Panc1 (cell line): ENCODE results near the gene APMAP. TPM values are rescaled to one million over a fixed set of nuclear protein-coding genes. Genes with fewer than 3 reads are reported as not detected.
A peak's percentile ranks its signal among the peaks of the same experiment; 100 is the strongest.

Source experiments
- ATAC-seq: fragments of 200-7000 bp; cut with Tn5 transposase; 2 replicates; pipeline ENCODE4 v1.9.1; 2020; ENCODE audit warnings: mild to moderate bottlenecking, moderate library complexity
- BruUV-seq: library from RNA; stranded (reverse); fragments of 400-500 nt; replicated peaks from 2 replicates; lab custom pipeline; 2021; lab: Mats Ljungman, UMichigan
- CTCF ChIA-PET: fragments of 300-600 bp; sonication (Branson Sonifier 250); formaldehyde crosslinking; loops from one replicate; lab custom pipeline; 2022; ENCODE audit warnings: antibody characterized with exemption; lab: Charles Lee
- POLR2A ChIA-PET: fragments of 300-600 bp; sonication (Branson Sonifier 250); formaldehyde crosslinking; loops from one replicate; lab custom pipeline; 2022; ENCODE audit warnings: antibody characterized with exemption; lab: Charles Lee
- DNase-seq: peaks from one replicate; pipeline ENCODE4 v3.0.0-alpha.2; 2010; ENCODE audit warnings: low read depth, low spot score
- H3K27ac ChIP-seq: 2 replicates; pipeline ENCODE4 v1.5.1; 2011; ENCODE audit warnings: mild to moderate bottlenecking, low read length, inconsistent platforms
- H3K27me3 ChIP-seq: fragments of 200-500 bp; sonication (Bioruptor generic); 2 replicates; pipeline ENCODE4 v1.6.0; 2014; ENCODE audit warnings: low read length, inconsistent platforms; ENCODE audit not compliant: control insufficient read depth, insufficient read depth
- H3K36me3 ChIP-seq: fragments of 200-500 bp; sonication (Bioruptor generic); 2 replicates; pipeline ENCODE4 v1.5.1; 2014; ENCODE audit warnings: inconsistent platforms, mild to moderate bottlenecking, low read length, moderate library complexity; ENCODE audit not compliant: control insufficient read depth, insufficient read depth
- H3K4me1 ChIP-seq: 2 replicates; pipeline ENCODE4 v1.5.1; 2011; ENCODE audit warnings: inconsistent platforms, mild to moderate bottlenecking, low read length, moderate library complexity; ENCODE audit not compliant: control insufficient read depth, insufficient read depth
- H3K4me3 ChIP-seq, 2 experiments: 2 replicates each; pipeline ENCODE4 v1.5.1; 2011 to 2012; ENCODE audit warnings: low read depth in 2 of 2, low read length in 2 of 2, mild to moderate bottlenecking in 2 of 2, inconsistent platforms in 1 of 2, moderate library complexity in 1 of 2
- H3K9me3 ChIP-seq: fragments of 200-500 bp; sonication (Bioruptor generic); 2 replicates; pipeline ENCODE4 v1.5.1; 2014; ENCODE audit warnings: low read depth, mild to moderate bottlenecking, inconsistent platforms, low read length, moderate library complexity; ENCODE audit not compliant: control insufficient read depth, insufficient read depth
- POLR2AphosphoS5 ChIP-seq: IDR thresholded peaks from 2 replicates; pipeline ENCODE4 v1.6.1; 2012; ENCODE audit warnings: mild to moderate bottlenecking, low read depth, low read length, moderate library complexity
- SIN3A ChIP-seq: IDR thresholded peaks from 2 replicates; pipeline ENCODE4 v1.6.1; 2012; ENCODE audit warnings: low read depth, mild to moderate bottlenecking, low read length, moderate library complexity, borderline replicate concordance; ENCODE audit not compliant: insufficient read depth
- TCF7L2 ChIP-seq: IDR thresholded peaks from 2 replicates; pipeline ENCODE4 v1.6.1; 2011; ENCODE audit warnings: mild to moderate bottlenecking, low read depth, low read length, inconsistent platforms
- in situ Hi-C: cut with HindIII; loops from 2 replicates; pipeline ENCODE4 v1.10.0; 2016; ENCODE audit warnings: low sequenced_read_pairs, low pct_unique_long_range_greater_than_20kb
- intact Hi-C: fragments of 100-400 bp; cut with micrococcal nuclease; formaldehyde crosslinking; loops from one replicate; pipeline ENCODE4 v1.10.0; 2022; ENCODE audit not compliant: unreplicated experiment
- total RNA-seq: library from RNA; stranded (reverse); gene quantifications from one replicate; pipeline ENCODE4 v1.2.1, GENCODE V29; 2021; ENCODE audit not compliant: unreplicated experiment
- TF ChIP-seq, protein P1 (sequence below): fragments of 450-650 bp; IDR thresholded peaks from 2 replicates; pipeline ENCODE4 v1.5.1; 2017; ENCODE audit warnings: mild to moderate bottlenecking
- TF ChIP-seq, protein P2 (sequence below), 2 experiments: IDR thresholded peaks; 2 replicates each; pipeline ENCODE4 v1.6.1; 2011 to 2012; ENCODE audit warnings: low read depth in 2 of 2, control low read depth in 1 of 2, low read length in 1 of 2, mild to moderate bottlenecking in 1 of 2, moderate library complexity in 1 of 2; ENCODE audit not compliant: insufficient read depth in 1 of 2

APMAP gene
- total RNA-seq, 1 experiment from 2014 or later = 165 TPM

DNA sequence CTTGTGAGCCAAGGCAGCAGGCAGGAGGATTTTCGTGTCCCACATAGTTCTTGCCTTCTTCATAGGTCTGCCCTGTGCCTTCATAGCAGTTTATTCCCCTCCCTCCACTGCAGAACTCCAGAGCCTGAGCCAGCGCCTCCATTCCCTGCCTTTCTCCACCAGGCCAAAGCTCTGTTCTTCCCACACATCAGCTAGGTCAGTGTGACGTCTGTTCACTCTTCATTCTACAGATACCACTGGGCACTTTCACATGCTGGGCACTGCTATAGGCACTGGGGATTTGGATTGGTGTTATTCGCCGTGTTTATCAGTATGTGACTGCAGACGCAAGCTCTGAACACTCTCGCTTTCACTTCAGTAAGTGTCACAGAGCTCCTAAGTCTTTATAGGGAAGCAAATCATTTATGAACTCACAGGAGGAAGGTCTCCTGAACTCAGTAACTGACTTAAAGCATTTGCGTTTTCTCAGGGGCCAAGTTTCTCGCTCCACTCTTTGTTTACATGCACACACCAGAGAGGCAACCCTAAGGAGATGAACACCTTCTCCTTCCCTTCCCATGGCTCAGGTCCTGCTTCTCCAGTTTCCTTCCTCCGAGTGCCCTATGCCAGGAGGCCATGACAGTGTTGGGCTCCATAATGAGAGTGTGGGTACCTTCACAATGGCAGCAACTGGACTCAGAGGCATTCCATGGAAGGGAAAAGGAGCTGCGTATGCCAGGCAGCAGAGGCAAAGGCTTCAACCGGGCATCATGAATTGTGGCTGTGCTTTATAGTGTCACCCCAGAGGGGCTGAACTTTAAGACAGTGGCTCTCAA lies 6.3 kb upstream of the APMAP start:
- DNase-seq (no peak), ATAC-seq (no peak)
- H3K4me1 ChIP-seq = peaks cover 27% of the 10 kb centered on the region
- no peaks in the 10 kb centered on the region for H3K27me3 ChIP-seq
- in situ Hi-C loops (no loop called here), intact Hi-C loops (loop anchor here (10.0 kb wide), 1 partner anchor 296 kb away; no protein-coding TSS in a partner anchor)
- H3K36me3 ChIP-seq = no peaks in the 10 kb centered on the region
- peaks cover 4% of the 10 kb centered on the region; the same call in 1 of the 2 replicates for H3K9me3 ChIP-seq
- peak overlapping the region; percentile 65; the same call in 1 of the 2 replicates for H3K27ac ChIP-seq
- no TSS peak for BruUV-seq
- POLR2A ChIA-PET = no interaction called here
- H3K4me3 ChIP-seq = no peak overlapping the region
- TF ChIP-seq TCF7L2 (no peak), POLR2AphosphoS5 (no peak), SIN3A (no peak)
- TF ChIP-seq, protein P1, sequence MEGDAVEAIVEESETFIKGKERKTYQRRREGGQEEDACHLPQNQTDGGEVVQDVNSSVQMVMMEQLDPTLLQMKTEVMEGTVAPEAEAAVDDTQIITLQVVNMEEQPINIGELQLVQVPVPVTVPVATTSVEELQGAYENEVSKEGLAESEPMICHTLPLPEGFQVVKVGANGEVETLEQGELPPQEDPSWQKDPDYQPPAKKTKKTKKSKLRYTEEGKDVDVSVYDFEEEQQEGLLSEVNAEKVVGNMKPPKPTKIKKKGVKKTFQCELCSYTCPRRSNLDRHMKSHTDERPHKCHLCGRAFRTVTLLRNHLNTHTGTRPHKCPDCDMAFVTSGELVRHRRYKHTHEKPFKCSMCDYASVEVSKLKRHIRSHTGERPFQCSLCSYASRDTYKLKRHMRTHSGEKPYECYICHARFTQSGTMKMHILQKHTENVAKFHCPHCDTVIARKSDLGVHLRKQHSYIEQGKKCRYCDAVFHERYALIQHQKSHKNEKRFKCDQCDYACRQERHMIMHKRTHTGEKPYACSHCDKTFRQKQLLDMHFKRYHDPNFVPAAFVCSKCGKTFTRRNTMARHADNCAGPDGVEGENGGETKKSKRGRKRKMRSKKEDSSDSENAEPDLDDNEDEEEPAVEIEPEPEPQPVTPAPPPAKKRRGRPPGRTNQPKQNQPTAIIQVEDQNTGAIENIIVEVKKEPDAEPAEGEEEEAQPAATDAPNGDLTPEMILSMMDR = no peak
- TF ChIP-seq, protein P2, sequence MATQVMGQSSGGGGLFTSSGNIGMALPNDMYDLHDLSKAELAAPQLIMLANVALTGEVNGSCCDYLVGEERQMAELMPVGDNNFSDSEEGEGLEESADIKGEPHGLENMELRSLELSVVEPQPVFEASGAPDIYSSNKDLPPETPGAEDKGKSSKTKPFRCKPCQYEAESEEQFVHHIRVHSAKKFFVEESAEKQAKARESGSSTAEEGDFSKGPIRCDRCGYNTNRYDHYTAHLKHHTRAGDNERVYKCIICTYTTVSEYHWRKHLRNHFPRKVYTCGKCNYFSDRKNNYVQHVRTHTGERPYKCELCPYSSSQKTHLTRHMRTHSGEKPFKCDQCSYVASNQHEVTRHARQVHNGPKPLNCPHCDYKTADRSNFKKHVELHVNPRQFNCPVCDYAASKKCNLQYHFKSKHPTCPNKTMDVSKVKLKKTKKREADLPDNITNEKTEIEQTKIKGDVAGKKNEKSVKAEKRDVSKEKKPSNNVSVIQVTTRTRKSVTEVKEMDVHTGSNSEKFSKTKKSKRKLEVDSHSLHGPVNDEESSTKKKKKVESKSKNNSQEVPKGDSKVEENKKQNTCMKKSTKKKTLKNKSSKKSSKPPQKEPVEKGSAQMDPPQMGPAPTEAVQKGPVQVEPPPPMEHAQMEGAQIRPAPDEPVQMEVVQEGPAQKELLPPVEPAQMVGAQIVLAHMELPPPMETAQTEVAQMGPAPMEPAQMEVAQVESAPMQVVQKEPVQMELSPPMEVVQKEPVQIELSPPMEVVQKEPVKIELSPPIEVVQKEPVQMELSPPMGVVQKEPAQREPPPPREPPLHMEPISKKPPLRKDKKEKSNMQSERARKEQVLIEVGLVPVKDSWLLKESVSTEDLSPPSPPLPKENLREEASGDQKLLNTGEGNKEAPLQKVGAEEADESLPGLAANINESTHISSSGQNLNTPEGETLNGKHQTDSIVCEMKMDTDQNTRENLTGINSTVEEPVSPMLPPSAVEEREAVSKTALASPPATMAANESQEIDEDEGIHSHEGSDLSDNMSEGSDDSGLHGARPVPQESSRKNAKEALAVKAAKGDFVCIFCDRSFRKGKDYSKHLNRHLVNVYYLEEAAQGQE (IDR thresholded peaks at IDR 0.05; ENCODE audit: insufficient read depth in 1 of 2, low read depth in 2 of 2, low read length in 1 of 2) = no peak
- CTCF ChIA-PET = interaction anchor here (1.5 kb wide), 1 partner anchor 180 kb away, joined by 4 read pairs; no protein-coding TSS in a partner anchor

DNA sequence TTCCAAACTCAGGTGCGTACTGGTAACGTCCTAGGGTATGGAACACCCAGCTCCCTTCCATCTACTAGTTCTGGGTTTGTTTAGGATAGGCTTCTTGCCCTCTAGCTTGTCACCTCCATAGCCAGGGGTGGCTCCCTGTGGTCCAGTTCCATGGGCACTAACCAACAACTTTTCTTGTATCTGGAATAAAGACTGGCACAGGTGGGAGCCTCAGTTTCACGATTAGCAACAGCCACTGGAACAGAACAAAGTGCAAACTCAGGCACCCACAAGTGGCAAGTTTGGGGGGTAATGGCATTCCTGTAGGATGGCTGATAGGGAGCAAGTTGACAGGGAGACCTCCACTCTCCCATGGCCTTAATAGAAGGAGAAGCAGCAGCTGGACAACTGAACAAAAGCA lies 5.6 kb upstream of the APMAP start:
- ATAC-seq = no peak
- intact Hi-C loops = loop anchor here (10.0 kb wide), 1 partner anchor 297 kb away; no protein-coding TSS in a partner anchor
- Histone ChIP-seq H3K36me3 (no peaks in the 10 kb centered on the region), H3K4me1 (peaks cover 34% of the 10 kb centered on the region), H3K9me3 (peaks cover 3% of the 10 kb centered on the region; the same call in 1 of the 2 replicates), H3K27me3 (no peaks in the 10 kb centered on the region), H3K27ac (no peak overlapping the region; the same call in 1 of the 2 replicates), H3K4me3 (no peak overlapping the region)
- BruUV-seq = no TSS peak
- CTCF ChIA-PET = interaction anchor here (1.5 kb wide), 1 partner anchor 180 kb away, joined by 4 read pairs; no protein-coding TSS in a partner anchor
- POLR2A ChIA-PET = no interaction called here
- in situ Hi-C loops = no loop called here
- TF ChIP-seq SIN3A (no peak), TCF7L2 (no peak), POLR2AphosphoS5 (no peak)
- TF ChIP-seq, protein P1 = no peak
- TF ChIP-seq, protein P2 (IDR thresholded peaks at IDR 0.05; ENCODE audit: insufficient read depth in 1 of 2, low read depth in 2 of 2, low read length in 1 of 2) = no peak
- no peak for DNase-seq
